HepG2 (cell line): ENCODE measurements around the gene PCDHGA1. TPM values are rescaled to one million over a fixed set of nuclear protein-coding genes. Genes with fewer than 3 reads are reported as not detected.

Source experiments
- CAMTA2 ChIP-seq: sonication (generic); formaldehyde crosslinking; IDR thresholded peaks from 2 replicates; pipeline ENCODE4 v1.4.0; 2020; ENCODE audit warnings: mild to moderate bottlenecking, missing genetic modification reagents, borderline replicate concordance
- CHCHD3 ChIP-seq: sonication (generic); formaldehyde crosslinking; IDR thresholded peaks from 2 replicates; pipeline ENCODE4 v1.8.0; 2022; ENCODE audit warnings: mild to moderate bottlenecking, missing genetic modification reagents, moderate library complexity
- ELF3 ChIP-seq: IDR thresholded peaks from 2 replicates; pipeline ENCODE4 v1.6.1; 2016; ENCODE audit warnings: missing genetic modification reagents, missing compliant biosample characterization
- ETV5 ChIP-seq: IDR thresholded peaks from 2 replicates; pipeline ENCODE4 v1.6.1; 2018; ENCODE audit warnings: missing biosample characterization, missing genetic modification reagents, inconsistent platforms, borderline replicate concordance
- GTF3A ChIP-seq: sonication (generic); formaldehyde crosslinking; conservative IDR thresholded peaks from 2 replicates; pipeline ENCODE4 v1.4.0; 2020; ENCODE audit warnings: mild to moderate bottlenecking, missing genetic modification reagents
- MAF1 ChIP-seq: sonication (generic); formaldehyde crosslinking; IDR thresholded peaks from 2 replicates; pipeline ENCODE4 v1.5.0; 2020; ENCODE audit warnings: missing genetic modification reagents, borderline replicate concordance
- MLXIP ChIP-seq: sonication (generic); formaldehyde crosslinking; IDR thresholded peaks from 2 replicates; pipeline ENCODE4 v1.9.0; 2021; ENCODE audit warnings: missing genetic modification reagents, borderline replicate concordance
- MTA1 ChIP-seq: sonication (generic); formaldehyde crosslinking; IDR thresholded peaks from 2 replicates; pipeline ENCODE4 v1.4.0; 2020; ENCODE audit warnings: missing genetic modification reagents, mild to moderate bottlenecking, borderline replicate concordance
- PCBP2 ChIP-seq: fragments of 200-400 bp; formaldehyde crosslinking; optimal IDR thresholded peaks from 2 replicates; pipeline ENCODE3; 2018; ENCODE audit warnings: low read length, low read depth; ENCODE audit not compliant: poor library complexity, severe bottlenecking
- POLR2G ChIP-seq: fragments of 200-400 bp; formaldehyde crosslinking; IDR thresholded peaks from 2 replicates; pipeline ENCODE4 v1.6.1; 2018; ENCODE audit warnings: mild to moderate bottlenecking, low read depth, low read length, moderate library complexity
- RNF219 ChIP-seq: sonication (generic); formaldehyde crosslinking; IDR thresholded peaks from 2 replicates; pipeline ENCODE4 v1.5.0; 2020; ENCODE audit warnings: mild to moderate bottlenecking, missing genetic modification reagents
- SP2 ChIP-seq: sonication (generic); formaldehyde crosslinking; IDR thresholded peaks from 2 replicates; pipeline ENCODE4 v1.5.1; 2020; ENCODE audit warnings: mild to moderate bottlenecking, missing genetic modification reagents
- ZFY ChIP-seq: sonication (generic); formaldehyde crosslinking; IDR thresholded peaks from 2 replicates; pipeline ENCODE4 v1.4.0; 2020; ENCODE audit warnings: missing genetic modification reagents
- ZNF180 ChIP-seq: sonication (generic); formaldehyde crosslinking; IDR thresholded peaks from 2 replicates; pipeline ENCODE4 v1.4.0; 2020; ENCODE audit warnings: low read depth, missing genetic modification reagents, borderline replicate concordance
- ZNF331 ChIP-seq: sonication (generic); formaldehyde crosslinking; IDR thresholded peaks from 2 replicates; pipeline ENCODE4 v1.4.0; 2020; ENCODE audit warnings: missing genetic modification reagents
- ZNF382 ChIP-seq: sonication (generic); formaldehyde crosslinking; IDR thresholded peaks from 2 replicates; pipeline ENCODE4 v1.5.0; 2020; ENCODE audit warnings: missing genetic modification reagents, mild to moderate bottlenecking, borderline replicate concordance
- ZNF446 ChIP-seq: sonication (generic); formaldehyde crosslinking; IDR thresholded peaks from 2 replicates; pipeline ENCODE4 v1.5.0; 2020; ENCODE audit warnings: mild to moderate bottlenecking, missing genetic modification reagents
- ZNF709 ChIP-seq: sonication (generic); formaldehyde crosslinking; IDR thresholded peaks from 2 replicates; pipeline ENCODE4 v1.5.0; 2020; ENCODE audit warnings: mild to moderate bottlenecking, missing genetic modification reagents
- ZNF850 ChIP-seq: sonication (generic); formaldehyde crosslinking; conservative IDR thresholded peaks from 2 replicates; pipeline ENCODE4 v1.9.0; 2021; ENCODE audit warnings: mild to moderate bottlenecking, missing genetic modification reagents
- ZNF879 ChIP-seq: sonication (generic); formaldehyde crosslinking; IDR thresholded peaks from 2 replicates; pipeline ENCODE4 v1.8.1; 2023; ENCODE audit warnings: missing genetic modification reagents
- ZZZ3 ChIP-seq: sonication (generic); formaldehyde crosslinking; IDR thresholded peaks from 2 replicates; pipeline ENCODE4 v1.4.0; 2020; ENCODE audit warnings: missing genetic modification reagents, mild to moderate bottlenecking, borderline replicate concordance
- polyA plus RNA-seq, 8 experiments: library from polyadenylated mRNA; depleted of rRNA in 3 of 8; stranded (reverse) in 7 of 8; unstranded in 1 of 8; fragments of >200 nt; fragmentation: Illumina TruSeq in 4 of 8; extraction: Trizol in 4 of 8; gene quantifications; 2 replicates each; pipeline versions ENCODE4 v1.2.1 to v1.2.3, GENCODE V29; 2011 to 2016; ENCODE audit warnings: low read depth in 4 of 8, missing spikeins in 1 of 8, mixed read lengths in 1 of 8; ENCODE audit not compliant: insufficient read depth in 1 of 8
- total RNA-seq, 5 experiments: library from RNA; depleted of rRNA; stranded (reverse); fragments of >200 nt; fragmentation: Illumina TruSeq; extraction: Trizol; gene quantifications; 2 replicates each; pipeline ENCODE4 v1.2.3, GENCODE V29; 2016; ENCODE audit warnings: low read depth in 1 of 5
- TF ChIP-seq, protein P1 (sequence below): sonication (generic); formaldehyde crosslinking; conservative IDR thresholded peaks from 2 replicates; pipeline ENCODE4 v1.4.0; 2020; ENCODE audit warnings: missing genetic modification reagents

PCDHGA1 gene
- total and polyA plus RNA-seq, 2 of the 13 experiments (the other 11 are each of a cell fraction or from before 2014, with no cell fraction given): 0.31 to 0.40 TPM

GRCh38 chr5:141524604-141525597 is 194.6 kb downstream of the PCDHGA1 start (continued):
- no peak for TF ChIP-seq RNF219 (CRISPR knock-in tag)
- TF ChIP-seq ZNF709: no peak
- no peak for TF ChIP-seq ZNF446 (CRISPR knock-in tag)
- peak; percentile 77 for TF ChIP-seq ELF3 (CRISPR knock-in tag)
- TF ChIP-seq ZNF879 (CRISPR knock-in tag): no peak
- TF ChIP-seq ZZZ3 (CRISPR knock-in tag): no peak
- TF ChIP-seq SP2 (CRISPR knock-in tag): no peak
- no peak for TF ChIP-seq ZNF180 (CRISPR knock-in tag)
- no peak for TF ChIP-seq MAF1 (CRISPR knock-in tag)
- TF ChIP-seq ZNF331: peak; percentile 81
- TF ChIP-seq MTA1 (CRISPR knock-in tag): no peak
- no peak for TF ChIP-seq MLXIP (CRISPR knock-in tag)
- TF ChIP-seq, protein P1, sequence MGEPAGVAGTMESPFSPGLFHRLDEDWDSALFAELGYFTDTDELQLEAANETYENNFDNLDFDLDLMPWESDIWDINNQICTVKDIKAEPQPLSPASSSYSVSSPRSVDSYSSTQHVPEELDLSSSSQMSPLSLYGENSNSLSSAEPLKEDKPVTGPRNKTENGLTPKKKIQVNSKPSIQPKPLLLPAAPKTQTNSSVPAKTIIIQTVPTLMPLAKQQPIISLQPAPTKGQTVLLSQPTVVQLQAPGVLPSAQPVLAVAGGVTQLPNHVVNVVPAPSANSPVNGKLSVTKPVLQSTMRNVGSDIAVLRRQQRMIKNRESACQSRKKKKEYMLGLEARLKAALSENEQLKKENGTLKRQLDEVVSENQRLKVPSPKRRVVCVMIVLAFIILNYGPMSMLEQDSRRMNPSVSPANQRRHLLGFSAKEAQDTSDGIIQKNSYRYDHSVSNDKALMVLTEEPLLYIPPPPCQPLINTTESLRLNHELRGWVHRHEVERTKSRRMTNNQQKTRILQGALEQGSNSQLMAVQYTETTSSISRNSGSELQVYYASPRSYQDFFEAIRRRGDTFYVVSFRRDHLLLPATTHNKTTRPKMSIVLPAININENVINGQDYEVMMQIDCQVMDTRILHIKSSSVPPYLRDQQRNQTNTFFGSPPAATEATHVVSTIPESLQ: no peak
- no peak for TF ChIP-seq PCBP2
- TF ChIP-seq ZFY (CRISPR knock-in tag): no peak
- no peak for TF ChIP-seq ETV5 (CRISPR knock-in tag)
- TF ChIP-seq ZNF382 (CRISPR knock-in tag): no peak
- no peak for TF ChIP-seq GTF3A (CRISPR knock-in tag)
- TF ChIP-seq CAMTA2: no peak
- TF ChIP-seq CHCHD3 (CRISPR knock-in tag): no peak
- TF ChIP-seq POLR2G: no peak
- no peak for TF ChIP-seq ZNF850 (CRISPR knock-in tag)
